H1 (cell line): ENCODE results near the gene SPG7. TPM values are rescaled to one million over a fixed set of nuclear protein-coding genes. Genes with fewer than 3 reads are reported as not detected.

Experiments used
- CTCF ChIA-PET: fragments of 300-600 bp; sonication (Branson Sonifier 250); formaldehyde crosslinking; loops from one replicate; lab custom pipeline; 2021; ENCODE audit not compliant: partially characterized antibody; lab: Charles Lee
- POLR2A ChIA-PET: fragments of 300-600 bp; sonication (Branson Sonifier 250); formaldehyde crosslinking; loops from one replicate; lab custom pipeline; 2021; ENCODE audit warnings: inconsistent platforms; ENCODE audit not compliant: partially characterized antibody; lab: Charles Lee
- DNase-seq, 2 experiments: peaks; one replicate each; pipeline versions ENCODE4 v3.0.0 to v3.0.0-alpha.2; 2010 to 2022; ENCODE audit warnings: low spot score in 2 of 2, low read depth in 1 of 2, mixed read lengths in 1 of 2
- FAIRE-seq: peaks from 2 replicates; lab custom pipeline; 2011; peaks lifted over from hg19 to GRCh38; lab: Jason Lieb, UNC
- H2AFZ ChIP-seq: 2 replicates; pipeline ENCODE4 v1.8.1; 2012; ENCODE audit warnings: low read length, inconsistent platforms
- H2AK5ac ChIP-seq: 2 replicates; pipeline ENCODE4 v1.6.1; 2013; ENCODE audit warnings: low read depth, low read length
- H2BK120ac ChIP-seq: replicated peaks from 2 replicates; pipeline ENCODE3; 2013; ENCODE audit warnings: low read depth, low read length, inconsistent platforms
- H2BK12ac ChIP-seq: 2 replicates; pipeline ENCODE4 v1.6.1; 2013; ENCODE audit warnings: low read depth, low read length
- H2BK15ac ChIP-seq: 2 replicates; pipeline ENCODE4 v1.6.1; 2013; ENCODE audit warnings: low read length
- H2BK20ac ChIP-seq: 2 replicates; pipeline ENCODE4 v1.6.1; 2013; ENCODE audit warnings: low read length
- H2BK5ac ChIP-seq: 2 replicates; pipeline ENCODE4 v1.6.1; 2013; ENCODE audit warnings: low read depth, low read length
- H3K14ac ChIP-seq: 2 replicates; pipeline ENCODE4 v1.6.1; 2013; ENCODE audit warnings: inconsistent platforms; ENCODE audit not compliant: insufficient read length
- H3K18ac ChIP-seq: 2 replicates; pipeline ENCODE4 v1.6.1; 2013; ENCODE audit warnings: low read length; ENCODE audit errors: extremely low read depth
- H3K23ac ChIP-seq: 2 replicates; pipeline ENCODE4 v1.6.1; 2013; ENCODE audit warnings: inconsistent platforms; ENCODE audit not compliant: insufficient read length
- H3K23me2 ChIP-seq: 2 replicates; pipeline ENCODE4 v1.6.1; 2013; ENCODE audit warnings: low read depth, low read length
- H3K27ac ChIP-seq: 2 replicates; pipeline ENCODE4 v1.6.1; 2011; ENCODE audit warnings: low read depth, low read length, inconsistent platforms
- H3K27me3 ChIP-seq, 4 experiments: replicated peaks in 1 of 4; 1 replicate in 1 of 4; 2 replicates in 3 of 4; pipeline versions ENCODE4 v1.6.1 to v1.8.1; 2011 to 2013; ENCODE audit warnings: low read length in 3 of 4, mild to moderate bottlenecking in 3 of 4, inconsistent platforms in 2 of 4, mixed read lengths in 2 of 4, moderate library complexity in 1 of 4; ENCODE audit not compliant: control insufficient read depth in 3 of 4, insufficient read depth in 3 of 4; ENCODE audit errors: extremely low read depth in 1 of 4
- H3K36me3 ChIP-seq, 4 experiments: 2 replicates each; pipeline versions ENCODE4 v1.6.1 to v1.8.1; 2011 to 2013; ENCODE audit warnings: mild to moderate bottlenecking in 4 of 4, low read length in 3 of 4, moderate library complexity in 2 of 4, control low read depth in 1 of 4, inconsistent platforms in 1 of 4; ENCODE audit not compliant: insufficient read depth in 4 of 4, control insufficient read depth in 2 of 4
- H3K4ac ChIP-seq: replicated peaks from 2 replicates; pipeline ENCODE3; 2013; ENCODE audit warnings: low read length, low read depth, mixed read lengths, inconsistent platforms; ENCODE audit not compliant: insufficient read length
- H3K4me1 ChIP-seq, 4 experiments: replicated peaks in 1 of 4; 1 replicate in 1 of 4; 2 replicates in 3 of 4; pipeline versions ENCODE4 v1.6.1 to v1.8.1; 2011 to 2013; ENCODE audit warnings: low read length in 3 of 4, inconsistent platforms in 2 of 4, mixed read lengths in 1 of 4; ENCODE audit not compliant: insufficient read depth in 4 of 4, control insufficient read depth in 3 of 4
- H3K4me2 ChIP-seq, 2 experiments: 2 replicates each; pipeline versions ENCODE4 v1.6.1 to v1.8.1; 2011 to 2013; ENCODE audit warnings: low read depth in 2 of 2, low read length in 2 of 2, control low read depth in 1 of 2, inconsistent platforms in 1 of 2, mild to moderate bottlenecking in 1 of 2; ENCODE audit not compliant: insufficient read depth in 1 of 2
- H3K4me3 ChIP-seq, 4 experiments: fragments of 200-600, 300-600 bp in 1 of 4; sonication (generic), shearing (Covaris generic), sonication (Bioruptor Twin) in 1 of 4; 2 replicates each; pipeline versions ENCODE4 v1.5.1 to v1.8.1; 2011 to 2016; ENCODE audit warnings: low read length in 4 of 4, low read depth in 3 of 4, control low read depth in 2 of 4, inconsistent platforms in 2 of 4, mild to moderate bottlenecking in 2 of 4, mixed read lengths in 1 of 4, moderate library complexity in 1 of 4; ENCODE audit not compliant: insufficient read depth in 2 of 4; ENCODE audit errors: extremely low read depth in 1 of 4
- H3K56ac ChIP-seq: replicated peaks from 2 replicates; pipeline ENCODE3; 2013; ENCODE audit warnings: low read depth, mild to moderate bottlenecking, mixed read lengths, low read length, inconsistent platforms; ENCODE audit not compliant: insufficient read length
- H3K79me1 ChIP-seq: 2 replicates; pipeline ENCODE4 v1.6.1; 2013; ENCODE audit warnings: low read depth, low read length, control low read depth
- H3K79me2 ChIP-seq, 2 experiments: 2 replicates each; pipeline versions ENCODE4 v1.6.1 to v1.8.1; 2012 to 2013; ENCODE audit warnings: low read length in 2 of 2, mild to moderate bottlenecking in 2 of 2, inconsistent platforms in 1 of 2; ENCODE audit not compliant: insufficient read depth in 2 of 2, control insufficient read depth in 1 of 2
- H3K9ac ChIP-seq, 4 experiments: replicated peaks in 1 of 4; 1 replicate in 1 of 4; 2 replicates in 3 of 4; pipeline versions ENCODE4 v1.6.1 to v1.8.1; 2011 to 2013; ENCODE audit warnings: low read depth in 3 of 4, low read length in 3 of 4, control low read depth in 2 of 4, mild to moderate bottlenecking in 2 of 4, moderate library complexity in 2 of 4, inconsistent platforms in 1 of 4; ENCODE audit errors: extremely low read depth in 1 of 4
- H3K9me3 ChIP-seq, 2 experiments: 2 replicates each; pipeline versions ENCODE4 v1.6.1 to v1.8.1; 2012 to 2013; ENCODE audit warnings: mild to moderate bottlenecking in 2 of 2, moderate library complexity in 2 of 2, control low read depth in 1 of 2, inconsistent platforms in 1 of 2, low read depth in 1 of 2, low read length in 1 of 2, mixed read lengths in 1 of 2; ENCODE audit not compliant: insufficient read depth in 2 of 2
- H4K20me1 ChIP-seq, 2 experiments: replicated peaks in 1 of 2; 2 replicates each; pipeline versions ENCODE3 to v1.8.1; 2011 to 2013; ENCODE audit warnings: inconsistent platforms in 2 of 2, low read length in 2 of 2, mild to moderate bottlenecking in 1 of 2; ENCODE audit not compliant: insufficient read depth in 2 of 2, control insufficient read depth in 1 of 2
- H4K5ac ChIP-seq: 2 replicates; pipeline ENCODE4 v1.6.1; 2013; ENCODE audit warnings: low read length, low read depth, mixed read lengths, inconsistent platforms; ENCODE audit not compliant: insufficient read length
- H4K8ac ChIP-seq: 2 replicates; pipeline ENCODE4 v1.8.0; 2013; ENCODE audit warnings: mild to moderate bottlenecking, moderate library complexity, low read length, inconsistent platforms; ENCODE audit not compliant: insufficient read depth; ENCODE audit errors: extremely low read depth
- H4K91ac ChIP-seq: replicated peaks from 2 replicates; pipeline ENCODE3; 2013; ENCODE audit warnings: low read length, mixed read lengths, inconsistent platforms; ENCODE audit not compliant: insufficient read length
- PHF8 ChIP-seq: fragments of 200-600 bp; sonication (generic); conservative IDR thresholded peaks from 2 replicates; pipeline ENCODE4 v1.7.1; 2012; ENCODE audit warnings: low read depth, mild to moderate bottlenecking, inconsistent platforms, low read length, moderate library complexity
- SP1 ChIP-seq: IDR thresholded peaks from 2 replicates; pipeline ENCODE4 v1.6.1; 2011; ENCODE audit warnings: low read depth, low read length
- SP2 ChIP-seq: IDR thresholded peaks from 2 replicates; pipeline ENCODE4 v1.6.1; 2012; ENCODE audit warnings: mild to moderate bottlenecking, low read length, inconsistent platforms
- WGBS, 2 experiments: shearing (Covaris generic) in 1 of 2; methylation state at CpG; one replicate each; pipeline versions ENCODE4 v1.1.6 to v1.1.7; 2013 to 2015; ENCODE audit warnings: low lambda C conversion rate in 2 of 2, mixed read lengths in 2 of 2, inconsistent platforms in 1 of 2, low coverage in 1 of 2, missing lambda C conversion rate in 1 of 2; ENCODE audit not compliant: insufficient replicate concordance in 2 of 2, insufficient coverage in 1 of 2, insufficient read length in 1 of 2; ENCODE audit errors: extremely low coverage in 1 of 2, missing lambda C conversion rate in 1 of 2; 5-methylcytosine and 5-hydroxymethylcytosine counted together
- polyA plus RNA-seq, 7 experiments: library from polyadenylated mRNA; depleted of rRNA in 3 of 7; stranded (reverse) in 5 of 7; unstranded in 2 of 7; fragments of >200 nt in 5 of 7; fragments of 200-250 nt in 2 of 7; gene quantifications; 1 replicate in 5 of 7; 2 replicates in 1 of 7; 4 replicates in 1 of 7; pipeline versions ENCODE4 v1.2.1 to v1.2.3, GENCODE V29; 2011 to 2013; ENCODE audit warnings: missing spikeins in 2 of 7, mixed read lengths in 2 of 7
- total RNA-seq: library from RNA; stranded (reverse); fragmentation: NEBNext Ultra II Directional; extraction: Animal tissue kit (Norgen Biotek cat#: 25700); gene quantifications from 2 replicates; pipeline ENCODE4 v1.2.1, GENCODE V29; 2021

Gene SPG7
- total and polyA plus RNA-seq, 2 of the 8 experiments (the other 6 are each of a cell fraction or from before 2014, with no cell fraction given), result 72.1 to 113 TPM

DNA sequence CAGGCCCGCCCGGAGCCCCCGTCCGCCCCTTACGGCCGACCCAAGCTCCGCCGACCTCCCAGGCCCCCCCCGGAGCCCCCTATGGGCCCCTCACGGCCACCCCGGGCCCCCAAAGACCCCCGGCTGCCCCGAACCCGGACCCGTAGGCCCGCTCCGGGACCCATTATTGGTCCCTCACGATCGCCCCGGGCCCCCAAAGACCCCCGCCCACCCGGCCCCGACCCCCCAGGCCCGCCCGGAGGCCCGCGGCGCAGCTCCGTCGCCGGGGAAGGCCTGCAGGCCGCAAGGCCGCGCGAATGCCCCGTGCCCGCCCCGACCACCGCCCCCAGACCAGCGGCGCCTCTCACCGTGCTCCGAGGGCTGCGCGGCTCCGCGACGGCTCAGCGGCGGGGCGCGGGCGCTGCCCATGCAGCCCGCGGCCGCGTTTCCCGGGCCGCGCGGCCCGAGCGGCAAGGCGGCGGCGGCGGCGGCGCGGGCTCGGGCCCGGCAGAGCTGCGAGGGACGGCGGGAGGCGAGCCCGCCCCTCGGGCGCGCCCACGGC is 18.2 kb upstream of the SPG7 start:
- Histone ChIP-seq H3K27ac (peak overlapping the region; percentile 34; the same call in 1 of the 2 replicates), H2AK5ac (no peak overlapping the region), H4K91ac (no peak overlapping the region), H2BK12ac (no peak overlapping the region), H3K36me3 (no peaks in the 10 kb centered on the region), H3K4me1 (peaks cover 8 to 22% (median 12%) of the 10 kb centered on the region in 4 experiments), H2AFZ (no peak overlapping the region), H3K79me1 (peaks cover 3% of the 10 kb centered on the region), H3K23ac (no peak overlapping the region), H3K14ac (no peak overlapping the region), H3K9me3 (no peaks in the 10 kb centered on the region), H3K4ac (no peak overlapping the region), H3K4me2 (no peak overlapping the region; a peak in 1 of 4 replicates), H3K9ac (peak overlapping the region in 3 of 4 experiments; percentile 60 to 99 (median 77); a peak in 5 of 7 replicates), H2BK120ac (no peak overlapping the region), H2BK5ac (no peak overlapping the region), H3K23me2 (peaks cover 10% of the 10 kb centered on the region), H2BK15ac (no peak overlapping the region), H3K56ac (no peak overlapping the region), H3K79me2 (peaks cover 37 to 57% of the 10 kb centered on the region in 2 experiments), H3K27me3 (no peaks in the 10 kb centered on the region), H4K20me1 (peaks cover 21 to 22% of the 10 kb centered on the region in 2 experiments), H4K5ac (no peak overlapping the region), H4K8ac (peak overlapping the region; percentile 76), H2BK20ac (no peak overlapping the region), H3K18ac (no peak overlapping the region), H3K4me3 (peak overlapping the region; percentile 39 to 91 (median 60); a peak in 7 of 8 replicates)
- FAIRE-seq, result no peak
- whole genome bisulfite sequencing, 2 experiments, result no CpG with 5 or more reads among the region's 81 CpGs
- POLR2A ChIA-PET, result interaction anchor here (0.6 to 5.6 kb wide), 15 partner anchors 15 to 242 kb away, joined by 3 to 56 read pairs (median 5); partner anchors contain the start of gene SPG7
- TF ChIP-seq SP2, result no peak
- TF ChIP-seq SP1, result no peak
- TF ChIP-seq PHF8, result no peak
- no peak for DNase-seq
- CTCF ChIA-PET, result no interaction called here
